SK-N-MC (cell line): ENCODE results near the gene STRN4.

Experiments used
- EZH2 ChIP-seq: fragments of 200-600 bp; sonication (generic); IDR thresholded peaks from one replicate; pipeline ENCODE4 v1.6.1; 2017; ENCODE audit warnings: antibody characterized with exemption
- POLR2AphosphoS5 ChIP-seq: IDR thresholded peaks from 2 replicates; pipeline ENCODE4 v1.6.1; 2012; ENCODE audit warnings: mild to moderate bottlenecking, low read depth, low read length, borderline replicate concordance

DNA sequence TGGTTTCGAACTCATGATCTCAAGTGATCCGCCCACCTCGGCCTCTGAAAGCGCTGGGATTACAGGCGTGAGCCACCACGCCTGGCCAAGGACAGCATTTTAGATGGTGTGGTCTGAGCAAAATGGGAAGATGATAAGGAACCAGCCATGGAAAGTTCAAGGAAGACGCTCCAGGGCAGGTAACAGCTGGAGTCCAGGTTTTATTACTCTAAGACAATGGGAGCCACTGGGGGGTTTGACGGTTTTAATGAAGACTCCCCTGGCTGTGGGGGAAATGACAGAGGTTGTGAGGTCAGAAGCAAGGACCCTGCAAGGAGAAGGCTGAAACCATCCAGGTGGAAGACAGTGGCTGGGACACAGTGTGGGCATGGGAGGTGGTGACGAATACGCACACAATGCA, 50.2 kb downstream of the STRN4 start:
- TF ChIP-seq EZH2, result no peak
- no peak for TF ChIP-seq POLR2AphosphoS5
